ENCODE data around the gene TMEM127.

GRCh38 chr2:96253006-96253405 lies 12.8 kb downstream of the TMEM127 start:
- TF ChIP-seq CTCF (IDR thresholded peaks at IDR 0.05) (no peak), ZFX (IDR thresholded peaks at IDR 0.05; ENCODE audit: borderline replicate concordance) (no peak)

All from 22Rv1 (cell line).